D341Med (cell line): ENCODE data around the gene CAST.
A peak's percentile ranks its signal among the peaks of the same experiment; 100 is the strongest.

Experiments used
- DNase-seq: peaks from one replicate; pipeline ENCODE4 v3.0.0; 2012; ENCODE audit warnings: low spot score

Gene CAST

DNA sequence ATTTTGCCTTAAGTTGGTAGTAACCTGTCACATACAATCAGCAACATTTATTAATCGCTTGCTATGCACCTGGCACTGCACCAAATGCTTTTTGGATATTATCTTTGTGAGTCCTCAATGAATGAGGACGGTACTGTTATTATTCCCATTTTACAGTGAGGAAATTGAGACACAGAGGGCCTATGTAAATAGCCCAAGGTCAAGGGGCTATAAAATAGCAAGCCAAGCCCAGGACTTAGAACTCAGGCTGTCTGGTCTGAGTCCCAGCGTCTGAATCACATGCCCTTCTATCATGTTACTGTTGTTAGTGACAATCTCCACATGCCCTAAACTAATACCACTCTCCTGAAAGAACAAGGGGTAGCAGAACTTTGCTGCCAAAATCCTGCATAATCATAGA lies 85.5 kb downstream of the CAST start:
- no peak for DNase-seq

GRCh38 chr5:96750110-96750822 lies 88.1 kb downstream of the CAST start:
- no peak for DNase-seq

DNA sequence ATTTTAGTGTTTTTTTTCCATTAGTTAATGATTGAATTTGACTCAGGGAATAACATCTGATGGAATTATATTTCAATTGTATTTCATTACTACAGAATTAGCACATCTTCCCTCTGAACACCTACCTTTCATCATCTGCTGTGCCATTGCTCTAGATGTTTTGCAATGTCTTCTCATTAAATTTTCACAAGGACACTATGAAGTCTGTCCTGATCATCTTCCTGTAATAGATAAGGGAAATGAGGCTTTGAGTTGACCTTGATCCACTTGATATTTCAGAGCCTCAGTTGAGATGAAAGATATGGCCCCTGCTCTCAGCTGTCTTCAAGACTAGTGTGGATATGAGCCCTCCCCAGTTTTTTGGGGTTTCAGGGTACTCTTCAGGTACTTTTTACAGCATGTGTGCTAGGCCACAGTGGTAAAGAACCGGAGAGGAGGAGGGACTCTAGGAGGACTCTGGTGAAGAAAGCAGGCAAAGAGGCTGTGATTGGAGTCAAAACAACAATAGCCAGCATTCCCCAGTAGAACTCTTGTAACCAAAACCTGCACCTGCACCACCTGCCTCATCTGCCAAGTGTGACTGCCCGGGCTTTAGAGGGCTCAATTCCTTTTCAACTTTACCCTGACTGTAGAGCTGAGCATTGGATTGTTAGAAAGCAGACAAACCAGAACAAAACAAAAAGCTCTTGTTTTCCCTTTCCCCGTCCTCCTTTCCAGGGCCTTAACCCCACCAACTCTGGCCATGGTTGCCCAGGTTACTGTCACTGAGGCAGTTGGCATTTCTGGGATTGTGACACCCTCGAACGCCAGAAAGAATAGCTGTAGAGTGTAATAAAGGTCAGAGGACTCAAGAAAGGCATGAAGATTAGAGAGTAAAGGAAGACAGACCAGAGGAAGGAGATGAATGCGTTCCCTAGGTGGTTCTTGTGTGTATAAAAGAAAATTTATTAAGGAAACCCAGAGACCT lies 89.3 kb downstream of the CAST start:
- DNase-seq: no peak

- DNase-seq: no peak
Measured at GRCh38 chr5:96752341-96753016, 90.3 kb downstream of the CAST start.

DNA sequence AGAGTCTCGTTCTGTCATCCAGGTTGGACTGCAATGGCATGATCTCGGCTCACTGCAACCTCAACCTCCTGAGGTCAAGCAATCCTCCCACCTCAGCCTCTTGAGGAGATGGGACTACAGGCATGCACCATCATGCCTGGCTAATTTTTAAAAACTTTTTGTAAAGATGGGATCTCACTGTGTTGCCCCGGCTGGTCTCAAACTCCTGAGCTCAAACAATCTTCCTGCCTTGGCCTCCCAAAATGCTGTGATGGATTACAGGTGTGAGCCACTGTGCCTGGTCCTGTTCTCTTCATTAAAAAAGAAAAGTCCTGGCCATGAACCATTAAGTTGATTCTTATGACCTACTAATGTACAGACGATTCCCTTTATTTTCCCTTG lies 90.8 kb downstream of the CAST start:
- DNase-seq: no peak

DNA sequence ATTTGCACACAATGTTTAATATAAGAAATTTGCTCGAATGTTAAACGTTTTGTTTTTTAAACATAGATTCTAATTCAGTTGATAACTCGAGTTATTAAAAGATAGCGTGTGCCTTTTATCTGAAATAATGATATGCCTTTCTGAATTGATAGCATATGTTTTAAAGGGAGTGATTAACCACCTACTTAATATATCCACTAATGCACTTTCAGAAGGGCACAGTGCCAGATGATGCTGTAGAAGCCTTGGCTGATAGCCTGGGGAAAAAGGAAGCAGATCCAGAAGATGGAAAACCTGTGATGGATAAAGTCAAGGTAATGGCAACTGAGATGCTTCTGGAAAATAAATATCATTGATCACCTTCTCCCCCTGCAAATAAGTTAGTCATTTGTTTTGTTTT lies 91.7 kb downstream of the CAST start:
- DNase-seq: no peak

DNA sequence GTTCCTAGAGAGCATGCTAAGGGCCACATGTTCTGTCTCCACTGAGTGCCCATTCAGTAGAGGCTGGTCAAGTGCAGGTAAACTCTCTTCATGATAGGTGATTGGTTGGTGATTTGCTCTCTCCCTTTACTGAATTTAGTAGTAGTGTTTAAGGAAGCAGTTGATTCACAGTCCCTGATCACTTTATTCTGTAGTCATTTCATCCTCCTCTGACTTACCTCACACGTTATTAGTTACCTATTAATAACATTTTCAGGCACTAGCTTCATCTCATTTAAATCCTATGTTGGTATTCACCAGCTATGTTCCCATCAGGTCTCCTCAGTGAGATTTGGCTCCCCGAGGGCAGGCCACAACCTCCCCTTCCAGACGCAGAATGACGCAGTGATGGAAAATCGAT lies 93.7 kb downstream of the CAST start:
- no peak for DNase-seq

DNA sequence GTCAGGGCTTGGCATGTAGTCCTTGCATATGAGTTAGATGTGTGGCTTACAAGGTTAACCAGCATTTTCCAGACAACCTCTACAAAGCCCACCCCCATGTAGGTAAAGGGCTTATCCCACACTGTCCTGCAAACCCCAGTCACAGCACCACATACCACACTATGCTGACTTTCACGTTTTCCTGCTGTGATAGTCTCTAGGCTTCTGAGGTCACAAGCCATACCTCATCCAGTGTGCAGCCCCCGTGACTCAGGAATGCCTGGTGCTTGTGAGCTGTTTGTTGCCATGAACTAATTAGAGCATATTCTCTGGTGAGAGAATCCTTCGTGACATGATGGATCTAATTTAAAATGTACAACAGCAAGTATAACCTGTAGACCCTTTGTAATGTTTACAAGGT lies 94.8 kb downstream of the CAST start:
- no peak for DNase-seq

DNA sequence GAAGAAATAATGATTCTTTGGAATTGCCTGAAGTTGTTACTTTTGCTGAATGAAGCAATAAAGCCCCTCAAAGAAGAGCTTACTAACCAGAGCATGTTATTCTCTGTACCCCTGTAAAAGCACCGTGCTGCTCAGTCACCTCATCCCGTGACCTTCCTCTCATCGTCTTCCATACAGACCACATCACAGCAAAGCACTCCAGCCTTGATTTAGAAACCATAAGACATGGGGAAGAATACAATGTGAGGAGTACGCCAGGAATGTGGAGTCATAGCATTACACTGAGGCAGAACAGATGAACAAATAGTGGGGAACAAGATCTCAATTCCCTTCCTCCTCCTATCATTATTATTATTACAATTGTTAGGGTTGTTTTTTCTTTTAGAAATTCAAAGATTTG lies 96.4 kb downstream of the CAST start:
- no peak for DNase-seq

DNA sequence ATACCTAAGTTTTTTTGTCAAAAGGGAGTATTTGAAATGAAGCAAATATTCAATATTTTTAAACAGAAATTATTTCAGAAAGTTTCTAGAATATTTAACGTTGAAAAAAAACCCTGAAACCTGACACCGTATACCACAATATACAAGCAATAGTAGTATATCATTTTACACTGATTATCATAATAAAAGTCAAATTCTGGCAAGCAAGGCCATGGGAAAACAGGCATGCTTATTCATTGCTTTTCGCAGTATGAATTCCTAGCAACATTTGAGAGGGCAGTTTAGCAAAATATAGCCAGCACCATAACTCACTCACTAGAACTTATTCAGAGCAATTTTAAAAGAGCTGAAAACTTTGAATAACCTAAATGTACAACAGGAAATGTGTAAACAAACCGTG lies 99.4 kb downstream of the CAST start:
- DNase-seq: no peak

DNA sequence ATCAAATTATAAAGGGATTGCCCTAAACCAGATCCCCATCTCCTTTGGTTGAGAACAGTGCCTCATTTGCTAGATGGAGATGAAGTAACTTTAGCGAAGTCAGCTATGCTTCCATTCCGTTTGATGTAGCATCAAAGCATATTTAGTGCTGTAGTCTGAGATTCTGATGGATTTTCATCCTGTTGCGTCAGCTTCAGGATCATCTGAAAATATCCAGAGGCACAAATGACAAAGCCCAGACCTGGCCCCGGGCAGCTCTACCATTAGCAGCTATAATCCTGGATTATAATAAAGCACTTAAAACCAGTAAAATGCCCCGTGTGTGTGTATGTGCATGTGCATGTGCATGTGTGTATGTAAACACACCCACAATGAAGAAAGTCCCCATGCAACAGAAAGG lies 100.8 kb downstream of the CAST start:
- DNase-seq: peak; percentile 66

DNA sequence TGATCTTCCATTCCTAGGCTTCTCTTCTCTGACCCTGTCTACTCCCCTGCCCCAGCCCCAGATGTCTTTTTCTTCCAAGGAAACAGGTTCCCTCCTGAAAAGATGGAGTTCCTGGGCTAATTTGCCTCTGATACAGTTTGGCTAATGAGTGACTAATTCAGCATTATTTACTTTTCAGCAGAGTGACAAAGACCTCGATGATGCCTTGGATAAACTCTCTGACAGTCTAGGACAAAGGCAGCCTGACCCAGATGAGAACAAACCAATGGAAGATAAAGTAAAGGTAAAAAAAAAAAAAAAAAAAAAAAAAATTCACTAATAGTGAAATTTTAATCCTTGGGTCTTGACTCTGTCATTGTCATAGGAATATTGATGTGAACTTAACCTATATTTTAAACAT lies 102.9 kb downstream of the CAST start:
- DNase-seq: no peak

DNA sequence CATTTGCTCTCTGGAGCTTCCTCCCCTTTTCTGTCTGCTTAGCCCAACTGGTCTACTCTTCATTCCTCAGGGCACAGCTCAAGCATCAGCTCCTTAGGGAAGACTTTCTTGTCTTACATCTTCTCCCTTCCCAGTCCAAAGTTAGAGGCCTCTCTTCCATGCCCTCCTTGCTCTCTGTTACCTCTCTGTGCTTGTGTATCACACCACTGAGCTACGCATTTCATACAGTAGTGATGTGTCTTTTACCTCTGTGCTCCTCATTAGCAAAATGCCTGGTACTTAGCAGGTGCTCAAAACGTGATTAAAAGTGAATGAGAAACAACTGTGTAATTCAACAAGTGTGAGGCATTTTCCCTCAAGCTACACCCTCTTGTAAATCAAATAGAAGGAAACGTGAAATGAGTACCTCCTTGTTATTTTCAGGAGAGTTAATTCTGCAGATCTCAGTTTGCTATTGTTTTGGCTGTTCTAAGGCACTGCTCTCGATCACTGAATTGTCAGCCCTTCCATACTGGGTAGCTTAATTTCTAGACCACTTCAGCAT lies 106.6 kb downstream of the CAST start:
- no peak for DNase-seq

- no peak for DNase-seq
Measured at GRCh38 chr5:96771395-96771794, 109.2 kb downstream of the CAST start.

- no peak for DNase-seq
Measured at GRCh38 chr5:96772111-96772510, 109.9 kb downstream of the CAST start.

- no peak for DNase-seq
Measured at GRCh38 chr5:96772542-96772941, 110.4 kb downstream of the CAST start.

DNA sequence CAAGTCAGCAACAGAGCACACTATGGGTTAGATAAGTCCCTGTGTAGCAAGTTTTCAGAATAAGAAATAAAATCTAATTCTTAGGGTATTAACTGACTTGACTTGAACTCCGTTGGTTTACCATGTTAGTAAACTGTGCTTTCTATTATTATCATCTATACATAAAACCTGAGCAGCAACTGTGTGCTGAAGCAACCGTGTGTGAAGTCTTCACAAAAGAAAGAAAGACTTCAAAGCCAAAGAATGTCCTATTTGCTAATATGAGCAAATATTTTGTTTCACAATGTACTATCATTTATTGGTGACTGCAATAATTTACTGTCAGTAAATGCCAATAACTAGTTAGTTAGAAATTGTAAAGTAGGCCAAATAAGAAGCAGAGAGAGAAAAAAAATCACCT lies 112.9 kb downstream of the CAST start:
- DNase-seq: no peak

GRCh38 chr5:96775689-96776088 lies 113.5 kb downstream of the CAST start:
- no peak for DNase-seq

DNA sequence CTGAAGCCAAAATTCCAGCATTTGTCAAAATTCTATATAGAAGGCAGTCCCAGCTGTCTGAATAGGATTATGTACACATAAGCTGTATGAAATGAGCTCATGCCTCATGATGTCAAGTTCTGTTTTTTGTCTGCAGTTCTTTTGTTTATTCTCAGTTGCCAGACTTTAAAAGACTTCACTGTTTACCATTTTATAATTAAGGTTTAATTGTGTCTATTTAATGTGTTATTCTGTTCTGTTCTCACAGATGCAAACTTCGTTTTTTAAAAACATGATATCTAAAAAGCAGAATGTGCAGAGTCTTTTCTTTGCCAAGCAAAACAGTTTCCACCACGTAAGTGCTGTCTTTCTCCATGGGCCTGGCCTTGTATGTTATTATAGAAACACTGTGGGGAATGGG lies 114.4 kb downstream of the CAST start:
- DNase-seq: no peak

DNA sequence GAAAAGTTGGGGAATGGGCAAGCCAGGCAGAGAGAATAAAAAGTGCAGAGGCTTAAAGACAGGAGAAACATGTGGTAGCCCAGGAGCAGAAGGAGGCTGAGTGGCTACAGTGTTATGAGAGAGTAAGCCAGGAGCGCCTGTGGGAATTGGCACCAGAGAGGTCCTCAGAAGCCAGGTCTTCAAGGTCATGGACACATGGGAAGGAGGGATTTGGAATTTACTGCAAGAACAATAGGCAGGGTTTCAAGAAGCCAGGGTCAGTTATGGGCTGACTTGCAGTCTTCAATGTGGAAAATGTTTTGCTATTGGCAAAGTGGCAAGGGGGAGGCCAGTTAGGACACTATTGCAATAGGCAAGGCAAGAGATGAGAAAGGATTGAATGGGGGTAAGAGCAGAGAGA lies 116.2 kb downstream of the CAST start:
- no peak for DNase-seq

DNA sequence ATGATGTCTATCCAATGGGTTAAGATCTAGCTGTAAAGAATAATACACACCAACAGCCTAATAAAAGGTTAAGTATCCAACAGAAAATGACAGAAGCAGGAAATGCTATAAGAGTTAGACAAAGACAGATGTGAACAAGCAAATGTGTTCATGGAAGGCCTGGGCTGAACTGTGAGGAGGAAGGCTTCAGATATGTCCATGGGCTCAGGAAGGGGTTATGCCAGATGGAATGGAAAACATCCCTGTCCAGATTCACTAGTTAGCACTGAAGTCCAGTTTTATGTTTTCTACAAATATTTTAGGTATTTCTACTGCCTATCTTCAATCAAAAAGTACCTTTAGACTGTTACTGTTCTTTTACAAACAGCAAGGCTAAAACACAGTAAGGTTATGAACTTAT lies 118.5 kb downstream of the CAST start:
- DNase-seq: no peak
